Stomach (tissue), 4 donors: ENCODE results near the gene SMAD4.

Source experiments
- POLR2A ChIP-seq, 4 donors: fragments of 450-650 bp; IDR thresholded peaks; one replicate each; pipeline ENCODE4 v1.6.1; 2016; ENCODE audit warnings: antibody characterized with exemption in 4 of 4, control low read depth in 2 of 4, mild to moderate bottlenecking in 1 of 4, moderate library complexity in 1 of 4
- POLR2AphosphoS5 ChIP-seq, 3 donors: sonication (generic); formaldehyde crosslinking; IDR thresholded peaks; one replicate each; pipeline ENCODE4 v1.6.1; 2016; ENCODE audit warnings: antibody characterized with exemption in 3 of 3
- TF ChIP-seq, protein P1 (sequence below), 7 experiments: fragments of 450-650 bp in 4 of 7; fragments of 200-600 bp in 3 of 7; sonication (generic) in 3 of 7; IDR thresholded peaks; one replicate each; pipeline ENCODE4 v1.5.1; 2016 to 2019; ENCODE audit warnings: antibody characterized with exemption in 7 of 7, control low read depth in 2 of 7, mild to moderate bottlenecking in 1 of 7

DNA sequence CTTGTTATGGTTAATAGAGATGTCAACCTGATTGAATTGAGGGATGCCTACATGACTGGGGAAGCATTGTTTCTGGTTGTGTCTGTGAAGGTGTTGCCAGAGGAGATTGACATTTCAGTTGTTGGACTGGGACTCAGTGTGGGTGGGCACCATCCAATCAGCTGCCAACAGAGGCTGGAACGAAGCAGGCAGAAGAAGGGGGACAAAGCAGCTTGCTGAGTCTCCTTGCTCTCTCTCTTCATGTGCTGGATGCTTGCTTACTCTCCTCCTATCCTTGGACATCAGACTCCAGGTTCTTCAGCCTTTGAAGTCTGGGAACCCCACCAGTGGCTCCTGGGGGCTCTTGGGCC lies 22.2 kb upstream of the SMAD4 start:
- TF ChIP-seq, protein P1, sequence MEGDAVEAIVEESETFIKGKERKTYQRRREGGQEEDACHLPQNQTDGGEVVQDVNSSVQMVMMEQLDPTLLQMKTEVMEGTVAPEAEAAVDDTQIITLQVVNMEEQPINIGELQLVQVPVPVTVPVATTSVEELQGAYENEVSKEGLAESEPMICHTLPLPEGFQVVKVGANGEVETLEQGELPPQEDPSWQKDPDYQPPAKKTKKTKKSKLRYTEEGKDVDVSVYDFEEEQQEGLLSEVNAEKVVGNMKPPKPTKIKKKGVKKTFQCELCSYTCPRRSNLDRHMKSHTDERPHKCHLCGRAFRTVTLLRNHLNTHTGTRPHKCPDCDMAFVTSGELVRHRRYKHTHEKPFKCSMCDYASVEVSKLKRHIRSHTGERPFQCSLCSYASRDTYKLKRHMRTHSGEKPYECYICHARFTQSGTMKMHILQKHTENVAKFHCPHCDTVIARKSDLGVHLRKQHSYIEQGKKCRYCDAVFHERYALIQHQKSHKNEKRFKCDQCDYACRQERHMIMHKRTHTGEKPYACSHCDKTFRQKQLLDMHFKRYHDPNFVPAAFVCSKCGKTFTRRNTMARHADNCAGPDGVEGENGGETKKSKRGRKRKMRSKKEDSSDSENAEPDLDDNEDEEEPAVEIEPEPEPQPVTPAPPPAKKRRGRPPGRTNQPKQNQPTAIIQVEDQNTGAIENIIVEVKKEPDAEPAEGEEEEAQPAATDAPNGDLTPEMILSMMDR (IDR thresholded peaks at IDR 0.05) = no peak
- no peak for TF ChIP-seq POLR2A (IDR thresholded peaks at IDR 0.05)
- TF ChIP-seq POLR2AphosphoS5 (IDR thresholded peaks at IDR 0.05) = no peak
